Mucosa of descending colon (tissue), 3 donors: ENCODE data around the gene RPL27A. TPM values are rescaled to one million over a fixed set of nuclear protein-coding genes. Genes with fewer than 3 reads are reported as not detected.

Experiments used
- ATAC-seq: fragments of 200-7000 bp; cut with Tn5 transposase; one replicate; pipeline ENCODE4 v1.9.1; 2020; ENCODE audit warnings: mild to moderate bottlenecking, moderate library complexity
- DNase-seq, 3 donors: peaks; one replicate each; pipeline ENCODE4 v3.0.0-alpha.2; 2020
- H3K36me3 ChIP-seq: fragments of 200-600 bp; one replicate; pipeline ENCODE4 v1.8.0; 2021; ENCODE audit warnings: low read depth, mild to moderate bottlenecking
- H3K4me1 ChIP-seq: fragments of 200-600 bp; one replicate; pipeline ENCODE4 v1.8.0; 2021; ENCODE audit warnings: low read depth, mild to moderate bottlenecking
- H3K4me3 ChIP-seq: fragments of 200-600 bp; one replicate; pipeline ENCODE4 v1.8.0; 2021; ENCODE audit warnings: mild to moderate bottlenecking
- H3K9me3 ChIP-seq: fragments of 200-600 bp; one replicate; pipeline ENCODE4 v1.8.0; 2021; ENCODE audit warnings: mild to moderate bottlenecking
- intact Hi-C, 2 donors: fragments of 100-400 bp; cut with DNase I in 1 of 2; cut with micrococcal nuclease in 1 of 2; formaldehyde crosslinking; loops; one replicate each; pipeline versions ENCODE4 v1.11.0 to v1.11.1; 2022; cut with DNase I, micrococcal nuclease
- total RNA-seq, 3 donors: library from RNA; stranded (reverse); fragmentation: NEBNext Ultra II Directional in 2 of 3; extraction: Animal tissue kit (Norgen Biotek cat#: 25700) in 2 of 3; gene quantifications; one replicate each; pipeline versions ENCODE4 v1.2.1 to v1.2.4, GENCODE V29; 2021 to 2023
- TF ChIP-seq, protein P1 (sequence below): fragments of 200-600 bp; IDR thresholded peaks from one replicate; pipeline ENCODE4 v1.8.0; 2022; ENCODE audit warnings: antibody characterized with exemption, mild to moderate bottlenecking
- donor health status: DM: no; HTN: no; CAD: no; lungs with moderate emphysema.
- donor health status: DM: no; HTN: no; CAD: no.
- donor health status: DM: no; HTN: yes; CAD: no.

Gene RPL27A
- total RNA-seq, 3 donors from 2014 or later, result 634 to 807 (median 704) TPM

DNA sequence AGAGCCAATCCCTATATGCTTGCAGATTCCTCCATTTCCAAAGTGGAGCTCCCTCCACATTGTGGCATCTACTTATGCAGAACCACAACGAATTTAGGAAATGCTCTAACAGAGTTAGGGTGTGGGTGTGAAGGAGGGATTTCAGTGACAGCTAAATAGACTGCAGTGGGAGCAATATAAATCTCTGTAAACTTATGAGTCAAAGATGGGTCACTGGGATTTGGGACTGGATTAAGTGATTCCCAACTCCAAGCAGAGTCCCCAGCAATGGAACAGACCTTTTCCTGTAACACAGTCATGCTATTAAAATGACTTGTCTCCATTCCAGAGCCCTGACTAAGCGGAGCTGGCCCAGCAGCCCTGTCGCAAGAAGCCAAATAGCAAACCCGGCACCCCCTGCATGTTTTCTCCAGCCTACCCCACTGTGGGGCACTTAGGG, 36.6 kb downstream of the RPL27A start:
- DNase-seq (peak in 1 of 3 donors; percentile 25), ATAC-seq (peak; percentile 28)
- no peak overlapping the region for H3K4me3 ChIP-seq
- TF ChIP-seq, protein P1, sequence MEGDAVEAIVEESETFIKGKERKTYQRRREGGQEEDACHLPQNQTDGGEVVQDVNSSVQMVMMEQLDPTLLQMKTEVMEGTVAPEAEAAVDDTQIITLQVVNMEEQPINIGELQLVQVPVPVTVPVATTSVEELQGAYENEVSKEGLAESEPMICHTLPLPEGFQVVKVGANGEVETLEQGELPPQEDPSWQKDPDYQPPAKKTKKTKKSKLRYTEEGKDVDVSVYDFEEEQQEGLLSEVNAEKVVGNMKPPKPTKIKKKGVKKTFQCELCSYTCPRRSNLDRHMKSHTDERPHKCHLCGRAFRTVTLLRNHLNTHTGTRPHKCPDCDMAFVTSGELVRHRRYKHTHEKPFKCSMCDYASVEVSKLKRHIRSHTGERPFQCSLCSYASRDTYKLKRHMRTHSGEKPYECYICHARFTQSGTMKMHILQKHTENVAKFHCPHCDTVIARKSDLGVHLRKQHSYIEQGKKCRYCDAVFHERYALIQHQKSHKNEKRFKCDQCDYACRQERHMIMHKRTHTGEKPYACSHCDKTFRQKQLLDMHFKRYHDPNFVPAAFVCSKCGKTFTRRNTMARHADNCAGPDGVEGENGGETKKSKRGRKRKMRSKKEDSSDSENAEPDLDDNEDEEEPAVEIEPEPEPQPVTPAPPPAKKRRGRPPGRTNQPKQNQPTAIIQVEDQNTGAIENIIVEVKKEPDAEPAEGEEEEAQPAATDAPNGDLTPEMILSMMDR, result no peak
- H3K36me3 ChIP-seq, result no peaks in the 10 kb centered on the region
- intact Hi-C loops, result loop anchor here in 1 of 2 donors (10.0 kb wide), 1 partner anchor 86 kb away; no protein-coding TSS in a partner anchor
- H3K9me3 ChIP-seq, result no peaks in the 10 kb centered on the region
- H3K4me1 ChIP-seq, result peaks cover 27% of the 10 kb centered on the region

DNA sequence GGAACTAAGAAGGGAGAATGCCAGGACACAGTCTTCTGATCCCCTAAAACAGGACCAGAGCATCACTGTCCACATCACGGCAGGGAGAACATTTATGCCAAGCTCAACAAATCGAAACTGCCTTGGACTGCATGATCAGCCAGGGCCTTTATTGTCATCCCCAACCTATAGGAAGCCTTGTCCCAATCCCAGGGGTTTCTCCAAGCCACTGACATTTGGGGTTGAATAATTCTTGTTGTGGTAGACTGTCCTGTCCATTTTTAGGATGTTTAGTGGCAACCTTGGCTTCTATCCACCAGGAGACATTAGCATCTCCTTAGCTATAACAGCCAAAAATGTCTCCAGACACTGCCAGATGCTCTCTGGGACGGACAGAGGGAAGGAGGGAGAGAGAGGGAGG, 37.1 kb downstream of the RPL27A start:
- ATAC-seq (no peak), DNase-seq (no peak)
- Histone ChIP-seq H3K9me3 (no peaks in the 10 kb centered on the region), H3K4me1 (peaks cover 32% of the 10 kb centered on the region), H3K36me3 (no peaks in the 10 kb centered on the region), H3K4me3 (no peak overlapping the region)
- intact Hi-C loops, result loop anchor here in 1 of 2 donors (10.0 kb wide), 1 partner anchor 85 kb away; no protein-coding TSS in a partner anchor
- TF ChIP-seq, protein P1, result no peak

DNA sequence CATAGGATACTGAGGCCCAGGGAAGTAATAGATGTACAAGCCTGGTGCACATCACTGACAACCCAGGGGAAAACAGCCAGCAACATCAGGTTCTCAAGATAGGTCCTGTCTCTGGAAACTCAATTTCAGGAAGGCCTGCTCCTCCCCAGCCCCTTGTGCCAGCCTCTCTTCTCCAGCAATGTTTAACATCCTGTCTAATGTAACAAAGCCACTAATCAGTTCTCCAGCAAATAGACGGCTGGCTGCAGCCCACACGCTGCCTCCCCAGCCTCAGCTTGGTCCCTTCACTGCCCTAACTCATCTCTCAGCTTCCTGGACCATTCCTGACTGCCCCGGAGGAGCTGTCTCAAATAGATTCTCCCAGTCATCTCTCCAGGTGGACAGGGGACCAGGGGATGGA, 37.8 kb downstream of the RPL27A start:
- no peak for ATAC-seq
- no peaks in the 10 kb centered on the region for H3K9me3 ChIP-seq
- no peak overlapping the region for H3K4me3 ChIP-seq
- no peak for DNase-seq
- intact Hi-C loops, result no loop called here
- no peaks in the 10 kb centered on the region for H3K36me3 ChIP-seq
- peaks cover 35% of the 10 kb centered on the region for H3K4me1 ChIP-seq
- TF ChIP-seq, protein P1, result no peak

DNA sequence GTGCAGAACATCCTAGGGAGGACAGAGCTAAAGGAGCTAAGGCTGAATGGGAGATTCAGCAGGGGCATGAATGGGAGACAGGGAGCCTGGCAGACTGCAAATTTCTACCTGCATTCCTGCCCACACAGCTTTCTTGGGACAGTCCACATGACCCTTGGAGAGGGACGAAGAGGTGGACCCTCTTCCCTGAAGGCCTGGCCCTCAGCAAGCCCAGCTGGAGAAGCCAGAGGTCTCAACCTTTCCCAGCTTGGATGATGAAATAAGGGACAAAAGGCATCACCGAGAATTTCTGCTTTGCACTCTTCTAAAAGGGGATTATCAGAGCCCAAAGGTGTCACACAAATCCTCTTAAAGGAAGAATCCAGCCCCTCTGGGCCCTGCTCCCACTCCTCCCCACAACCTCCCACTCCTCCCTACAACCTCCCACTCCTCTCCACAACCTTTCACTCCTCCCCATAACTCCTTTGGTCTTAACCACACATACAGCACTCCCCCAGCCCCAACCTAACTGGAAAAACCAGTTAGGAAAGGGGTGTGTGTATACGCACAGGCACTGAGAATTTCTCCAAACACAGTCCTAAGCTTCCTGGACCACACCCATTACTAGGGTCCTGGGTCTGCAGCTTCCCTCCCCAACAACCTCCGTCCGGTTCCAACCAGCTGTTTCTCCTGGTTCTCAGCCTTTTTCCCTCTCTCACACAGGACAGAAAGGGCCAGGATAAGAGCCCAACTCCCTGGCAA, 38.4 kb downstream of the RPL27A start:
- Histone ChIP-seq H3K4me1 (peaks cover 35% of the 10 kb centered on the region), H3K4me3 (no peak overlapping the region), H3K9me3 (no peaks in the 10 kb centered on the region), H3K36me3 (no peaks in the 10 kb centered on the region)
- intact Hi-C loops, result no loop called here
- TF ChIP-seq, protein P1, result no peak
- ATAC-seq (peak; percentile 87), DNase-seq (peak in 1 of 3 donors; percentile 87)

DNA sequence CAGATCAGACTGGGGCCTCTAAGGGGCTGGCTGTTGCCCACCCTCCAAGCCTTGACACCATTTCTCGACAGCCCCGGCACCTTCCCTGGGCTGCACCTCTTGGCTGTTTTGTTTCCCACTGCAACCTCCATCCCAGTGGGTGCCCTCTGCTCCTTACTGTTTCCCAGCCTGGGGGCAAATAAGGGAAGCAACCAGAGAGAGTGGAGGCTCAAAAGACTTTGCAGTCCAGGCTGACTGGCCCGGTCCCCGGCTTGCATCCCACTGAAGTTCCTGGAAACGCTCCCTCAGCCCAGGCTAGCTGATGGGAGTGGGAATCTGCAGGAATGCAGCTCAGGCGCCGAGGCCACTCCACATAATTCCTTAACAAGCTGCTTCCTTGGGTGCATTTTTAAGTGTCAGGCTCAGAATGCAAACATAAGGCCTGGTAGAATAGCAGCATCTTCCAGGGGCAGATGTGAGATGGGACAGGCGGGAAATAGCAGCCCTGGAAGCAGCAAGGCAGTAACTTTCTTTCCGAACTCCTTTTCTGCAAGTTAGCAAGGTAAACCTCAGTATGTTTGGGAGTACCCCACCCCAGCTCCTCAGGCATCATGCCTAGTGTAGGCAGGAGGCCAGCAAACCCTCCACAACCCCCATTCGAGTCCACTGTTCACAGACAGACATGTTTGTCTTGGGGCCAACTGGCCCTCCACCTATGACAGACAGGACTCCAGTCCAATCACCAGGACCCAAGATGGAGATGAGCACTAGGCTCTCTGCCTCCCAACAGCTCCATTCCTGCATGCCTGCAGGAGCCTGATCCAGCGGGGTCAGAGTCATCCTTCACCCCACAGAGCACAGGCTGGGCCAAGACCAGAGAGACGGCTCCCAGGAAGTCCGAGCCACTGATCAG, 39.3 kb downstream of the RPL27A start:
- no peak overlapping the region for H3K4me3 ChIP-seq
- DNase-seq, result peak in 2 of 3 donors; percentile 38 to 55

More for the DNA sequence above, 39.3 kb downstream of the RPL27A start:
- peak; percentile 15 for ATAC-seq
- TF ChIP-seq, protein P1, result no peak
- no peaks in the 10 kb centered on the region for H3K36me3 ChIP-seq
- H3K9me3 ChIP-seq, result no peaks in the 10 kb centered on the region
- intact Hi-C loops, result no loop called here
- peaks cover 35% of the 10 kb centered on the region for H3K4me1 ChIP-seq
